ENCODE measurements around the gene SMG6. TPM values are rescaled to one million over a fixed set of nuclear protein-coding genes. Genes with fewer than 3 reads are reported as not detected.

Gene SMG6
- total RNA-seq, 1 donor from 2014 or later: 26.3 TPM

DNA sequence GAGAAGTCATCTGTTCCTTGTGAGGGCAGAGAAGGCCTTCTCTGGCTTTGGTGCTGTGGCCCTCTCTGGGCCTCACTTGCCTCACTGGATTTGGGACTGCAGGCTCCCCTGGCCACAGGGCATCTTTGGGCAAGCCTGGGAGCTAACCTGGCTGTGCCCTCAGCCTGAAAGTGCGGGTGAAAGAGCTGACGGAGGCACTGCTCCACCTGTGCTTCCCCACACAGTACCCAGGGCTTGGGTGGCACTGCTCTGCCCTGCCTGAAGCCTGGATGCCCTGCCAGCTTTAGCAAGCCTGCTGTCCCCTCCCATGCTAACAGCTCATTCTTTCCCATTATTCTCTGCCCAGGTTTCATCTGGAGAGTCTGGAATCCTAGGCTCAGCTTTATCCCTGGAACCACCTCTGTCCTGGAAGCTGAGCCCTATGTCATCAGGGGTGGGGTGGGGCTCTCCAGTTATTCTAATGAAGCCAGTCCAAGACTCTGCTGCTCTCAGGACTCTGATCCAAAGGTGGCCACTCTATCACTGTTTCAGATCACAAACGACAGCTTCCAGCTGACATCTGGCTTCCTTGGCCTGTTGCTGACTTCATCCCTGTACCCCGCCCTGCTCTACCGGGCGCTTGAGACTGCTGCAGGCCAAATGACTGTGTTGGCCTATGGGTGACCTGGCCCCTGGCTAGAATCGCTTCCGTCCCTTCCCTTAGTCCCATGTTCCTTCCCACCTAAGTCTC is 219.4 kb downstream of the SMG6 start:
- peak in 1 of 2 donors; percentile 62 for DNase-seq (ENCODE audit: low read depth in 2 of 2)

DNA sequence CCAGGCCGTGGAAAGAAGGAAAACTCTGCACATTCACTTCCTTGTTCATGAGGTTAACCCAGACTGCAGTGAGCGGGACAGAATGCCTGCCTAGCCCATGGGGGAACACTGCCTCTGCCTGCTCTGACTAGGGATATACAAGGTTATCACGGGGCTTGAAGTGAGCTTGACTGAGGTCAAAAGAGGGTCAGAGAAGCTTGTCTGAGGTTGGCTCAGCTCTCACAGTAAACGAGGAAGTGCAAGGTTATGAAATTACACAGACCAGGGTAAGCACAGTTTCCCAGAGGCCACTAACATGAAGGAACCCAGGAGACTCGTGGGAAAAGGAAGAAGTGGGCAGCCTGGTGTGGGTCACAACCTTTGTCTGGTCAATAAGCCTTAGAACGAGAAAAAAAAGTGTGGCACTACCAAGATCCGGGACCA is 220.0 kb downstream of the SMG6 start:
- DNase-seq (ENCODE audit: low read depth in 2 of 2): no peak

GRCh38 chr17:2082003-2082781 is 221.4 kb downstream of the SMG6 start:
- DNase-seq (ENCODE audit: low read depth in 2 of 2): no peak

DNA sequence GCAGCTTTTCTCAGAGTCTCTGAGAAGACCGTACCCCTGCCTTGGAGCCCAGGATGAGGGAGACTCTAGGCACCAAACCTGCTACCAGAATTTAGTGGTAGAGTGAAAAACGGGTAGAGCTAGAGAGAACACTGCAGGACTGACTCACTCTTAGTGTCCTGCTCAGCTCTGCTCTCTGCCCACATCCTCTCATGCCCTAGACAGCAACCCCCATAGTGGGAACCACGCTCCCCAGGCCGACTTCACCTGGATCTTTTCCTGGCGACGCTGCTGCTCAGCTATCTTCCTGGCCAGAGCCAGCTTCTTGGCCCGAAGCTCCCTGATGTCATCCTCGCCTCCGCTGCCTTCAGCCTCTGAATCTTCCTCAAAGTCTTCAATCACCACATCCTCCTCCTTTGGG is 222.0 kb downstream of the SMG6 start:
- no peak for DNase-seq (ENCODE audit: low read depth in 2 of 2)

DNA sequence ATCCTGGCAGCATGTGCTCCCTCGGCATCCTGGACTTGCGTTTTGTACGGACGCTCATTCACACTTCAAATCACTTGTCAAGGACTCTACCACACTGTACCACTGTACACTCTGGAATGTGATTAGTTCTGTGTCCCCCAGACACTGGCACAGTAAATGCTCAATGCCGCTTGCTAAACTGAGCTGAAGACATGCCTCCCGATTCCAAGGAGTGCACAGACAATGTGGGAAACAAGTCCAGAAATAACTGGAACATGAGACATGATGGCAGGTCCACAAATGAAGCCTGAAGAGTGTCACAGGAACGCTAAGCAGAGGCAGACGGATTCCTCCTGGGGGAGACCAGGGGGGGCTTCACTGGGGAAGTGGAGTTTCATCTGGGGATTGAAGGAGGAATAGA is 226.5 kb downstream of the SMG6 start:
- DNase-seq (ENCODE audit: low read depth in 2 of 2): no peak

GRCh38 chr17:2076087-2076984 is 227.2 kb downstream of the SMG6 start:
- DNase-seq (ENCODE audit: low read depth in 2 of 2): no peak

DNA sequence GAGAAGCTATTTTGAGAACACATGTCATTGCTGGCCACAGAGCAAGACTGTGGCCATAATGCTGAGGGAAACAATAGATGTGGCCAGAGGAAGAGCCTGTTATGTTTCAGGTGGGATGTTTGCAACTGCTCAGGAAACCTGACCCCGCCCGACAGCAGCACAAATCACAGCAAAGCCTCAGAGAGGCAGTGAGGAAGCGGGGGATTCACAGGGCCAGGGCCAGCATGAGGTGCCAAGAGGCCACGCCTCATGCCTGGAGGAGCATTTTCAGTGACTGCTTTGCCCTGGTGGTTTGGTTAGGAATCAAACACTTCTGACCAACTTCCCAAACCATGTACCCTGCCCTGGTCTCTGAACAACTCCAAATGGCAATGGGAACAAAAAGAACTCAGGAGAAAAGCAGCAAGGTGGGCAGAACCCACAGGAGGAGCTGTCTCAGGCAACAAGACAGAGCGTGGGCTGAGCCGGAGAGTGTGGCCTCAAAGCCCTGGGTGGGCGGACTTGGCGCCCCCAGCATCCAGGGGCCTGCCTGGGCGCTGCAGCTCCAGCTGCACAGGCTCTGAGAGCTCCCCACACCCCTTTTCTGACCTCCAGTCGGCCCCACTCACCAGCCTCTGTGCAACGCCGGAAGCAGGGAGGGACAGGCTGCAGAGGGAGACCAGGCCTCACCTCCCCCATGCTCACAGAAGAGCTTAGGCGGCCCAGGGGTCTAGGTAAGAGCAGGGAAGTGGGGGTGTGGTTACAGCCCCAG is 228.1 kb downstream of the SMG6 start:
- peak in 1 of 2 donors; percentile 65 for DNase-seq (ENCODE audit: low read depth in 2 of 2)

DNA sequence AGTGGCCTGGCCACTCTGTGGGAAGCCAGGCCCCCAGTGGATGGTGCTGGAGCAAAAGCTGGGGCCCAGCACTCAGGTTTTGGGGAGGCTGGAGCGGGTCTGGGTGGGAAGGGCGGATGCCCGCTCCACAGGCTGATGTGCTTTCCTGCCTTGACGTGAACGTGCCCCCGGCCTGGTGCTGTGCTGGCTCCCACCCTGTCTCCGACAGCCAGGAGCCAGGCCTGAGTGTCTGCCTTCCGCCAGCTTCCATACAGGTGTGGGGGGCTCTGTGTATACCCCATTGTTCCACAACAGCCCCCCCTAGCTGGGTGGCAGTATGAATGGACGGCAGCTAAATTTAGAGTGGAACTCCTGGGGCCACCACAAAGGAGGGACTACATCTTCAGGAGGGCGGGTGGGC is 228.7 kb downstream of the SMG6 start:
- no peak for DNase-seq (ENCODE audit: low read depth in 2 of 2)

DNA sequence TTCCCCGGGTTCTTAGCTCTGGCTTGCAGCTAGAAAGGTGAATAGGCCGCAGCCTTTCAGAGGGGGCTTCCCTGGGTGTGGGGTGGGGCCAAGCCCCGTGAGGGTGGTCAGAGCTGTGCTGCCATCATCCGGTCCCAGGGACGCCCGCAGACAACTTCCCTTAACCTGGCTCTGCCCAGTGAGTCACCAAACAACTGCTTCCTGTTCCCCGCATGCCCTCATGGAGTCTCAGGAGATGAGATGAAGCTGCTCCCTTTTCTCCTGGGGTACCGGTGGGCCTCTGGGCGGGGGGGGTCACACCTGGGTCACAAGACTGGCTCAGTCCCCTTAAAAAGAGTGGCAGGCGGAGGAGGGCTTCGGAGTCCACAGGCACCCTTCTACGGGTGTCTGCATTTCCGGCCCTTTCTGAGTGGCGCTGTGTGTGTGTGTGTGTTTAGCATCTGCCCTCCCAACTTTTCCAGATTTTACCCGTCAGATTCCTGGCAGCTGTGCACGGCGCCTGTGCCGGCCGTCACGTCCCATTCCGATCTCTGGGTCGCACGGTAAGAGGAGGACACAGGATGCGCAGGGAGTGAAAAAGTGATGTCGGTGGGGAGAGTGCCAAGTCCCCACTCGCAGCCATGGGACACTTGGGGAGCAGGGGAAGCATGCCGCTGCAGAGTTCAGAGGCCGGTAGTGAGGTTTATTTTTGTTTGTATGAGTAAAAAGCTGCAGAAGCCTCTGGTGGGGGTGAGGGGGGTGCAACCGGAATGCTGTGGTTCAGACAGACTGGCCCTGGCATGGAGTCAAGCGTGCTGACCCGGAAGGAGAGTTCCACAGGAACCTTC is 231.9 kb downstream of the SMG6 start:
- DNase-seq (ENCODE audit: low read depth in 2 of 2): peak; percentile 87 to 93

DNA sequence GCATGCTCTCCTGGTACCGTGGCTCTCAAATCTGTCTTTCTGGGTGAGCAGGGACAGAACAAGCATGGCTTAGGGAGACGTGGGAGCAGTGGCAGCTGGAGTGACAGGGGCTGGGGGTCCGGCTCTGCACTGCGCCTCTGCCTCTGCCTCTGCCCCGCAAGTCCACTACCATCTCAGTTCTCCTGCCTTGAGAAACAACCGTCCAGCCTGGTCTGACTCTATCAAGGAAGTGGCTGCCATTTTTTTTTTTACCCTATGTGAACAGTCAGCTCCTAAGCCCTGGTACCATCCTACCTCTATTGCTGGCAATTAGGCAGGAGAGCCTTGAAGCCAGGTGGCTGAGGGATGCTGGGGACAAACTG is 232.6 kb downstream of the SMG6 start:
- no peak for DNase-seq (ENCODE audit: low read depth in 2 of 2)

GRCh38 chr17:2070241-2071023 is 233.2 kb downstream of the SMG6 start:
- DNase-seq (ENCODE audit: low read depth in 2 of 2): no peak

- DNase-seq (ENCODE audit: low read depth in 2 of 2): peak in 1 of 2 donors; percentile 89
Observed at GRCh38 chr17:2068519-2069051, 235.0 kb downstream of the SMG6 start.

DNA sequence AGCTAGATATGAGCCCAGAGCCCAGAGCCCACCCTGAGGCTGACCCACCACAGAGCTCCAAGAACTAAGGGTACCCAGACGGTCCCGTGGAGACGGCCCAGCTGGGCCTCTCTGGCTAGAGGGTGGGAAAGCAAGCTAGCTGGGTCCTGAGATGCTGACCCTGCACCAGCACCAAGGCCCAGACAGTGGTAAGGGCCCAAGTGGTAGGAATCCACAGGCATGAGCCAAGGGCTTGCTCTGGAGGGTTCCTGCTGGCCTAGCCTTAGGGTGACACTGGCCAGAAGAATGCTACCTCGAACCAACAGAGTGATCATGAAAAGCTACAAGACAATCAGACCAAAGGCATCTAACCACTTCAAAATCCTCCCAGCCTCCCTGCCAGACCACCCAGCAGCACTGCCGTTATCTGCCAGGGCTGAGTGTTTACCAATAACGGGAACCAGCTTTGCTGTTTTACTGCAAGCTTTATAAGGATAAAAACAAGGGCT is 235.5 kb downstream of the SMG6 start:
- no peak for DNase-seq (ENCODE audit: low read depth in 2 of 2)

DNA sequence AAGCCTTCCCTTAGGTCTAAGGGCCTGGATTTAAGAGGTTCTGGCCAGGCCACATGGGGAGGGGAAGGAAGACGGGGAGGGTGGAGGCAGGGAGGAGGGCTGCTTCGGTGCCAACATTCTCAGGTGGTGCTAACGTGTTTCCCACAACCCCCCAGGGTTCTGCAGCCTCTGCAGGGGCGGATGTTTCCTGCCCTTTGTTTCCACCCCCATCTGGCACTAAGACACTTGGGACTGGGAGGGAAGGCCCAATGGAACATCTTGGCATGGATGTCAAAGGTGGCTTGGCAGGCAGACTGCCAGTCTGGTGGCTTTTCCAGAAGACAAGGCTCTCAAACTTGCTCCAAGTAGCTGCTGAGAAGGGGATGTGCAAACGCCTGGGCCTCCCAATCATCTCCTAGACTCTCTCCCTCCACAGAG is 236.0 kb downstream of the SMG6 start:
- DNase-seq (ENCODE audit: low read depth in 2 of 2): peak in 1 of 2 donors; percentile 82

DNA sequence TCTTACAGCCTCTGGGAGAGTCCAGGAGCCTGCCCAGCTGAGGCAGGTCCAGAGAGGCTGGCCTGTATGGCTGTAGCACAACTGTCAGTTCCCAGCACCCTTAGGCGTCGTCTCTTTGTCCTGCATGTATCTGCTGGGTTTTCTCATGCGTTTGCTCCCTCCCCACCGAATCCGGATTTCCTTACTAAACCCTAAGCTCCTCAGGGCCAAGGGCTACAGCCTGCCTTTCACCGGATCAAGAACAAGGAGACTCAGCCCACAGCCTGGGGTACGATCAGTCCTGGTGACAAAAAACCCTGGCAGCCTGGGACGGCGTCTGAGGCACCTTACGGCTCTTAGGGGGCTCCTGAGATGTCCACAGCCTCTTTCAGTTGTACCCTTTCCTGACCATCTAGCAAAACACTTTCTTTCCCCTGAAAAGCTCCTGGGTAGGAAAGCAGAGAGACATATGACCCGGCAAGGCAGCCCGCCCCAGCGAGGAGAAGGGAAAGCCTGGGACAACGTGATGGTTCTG is 236.5 kb downstream of the SMG6 start:
- peak in 1 of 2 donors; percentile 35 for DNase-seq (ENCODE audit: low read depth in 2 of 2)

- no peak for DNase-seq (ENCODE audit: low read depth in 2 of 2)
Observed at GRCh38 chr17:2065949-2066400, 237.6 kb downstream of the SMG6 start.

- DNase-seq (ENCODE audit: low read depth in 2 of 2): peak in 1 of 2 donors; percentile 86
Observed at GRCh38 chr17:2064980-2065785, 238.4 kb downstream of the SMG6 start.

DNA sequence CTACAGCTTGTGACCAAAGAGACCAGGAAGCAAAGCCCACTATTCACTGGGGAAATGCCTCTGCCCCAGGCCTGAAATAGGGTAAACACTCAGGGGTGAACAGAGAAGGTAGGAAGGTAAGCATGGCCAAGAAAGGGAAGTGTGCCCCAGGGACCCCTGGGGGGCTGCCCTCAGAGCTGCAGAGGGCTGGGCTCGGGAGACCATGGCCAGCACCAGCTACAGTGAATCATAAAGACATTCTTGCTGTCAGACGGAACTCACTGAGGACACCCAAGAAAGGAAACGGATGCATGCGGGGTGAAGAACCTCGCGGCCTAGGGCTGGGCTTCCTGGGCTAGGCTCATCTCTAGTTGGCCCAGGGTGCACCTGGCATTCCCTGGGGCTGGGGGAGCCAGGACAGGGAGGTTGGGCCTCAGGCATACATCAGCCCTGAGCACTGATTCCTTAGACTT is 239.0 kb downstream of the SMG6 start:
- no peak for DNase-seq (ENCODE audit: low read depth in 2 of 2)
